ENCODE measurements around the gene BIRC2. TPM values are rescaled to one million over a fixed set of nuclear protein-coding genes. Genes with fewer than 3 reads are reported as not detected.

The BIRC2 gene
- total and polyA plus RNA-seq, 2 donors from 2014 or later: 34.0 to 42.4 TPM

- Histone ChIP-seq H3K36me3 (ENCODE audit: control insufficient read depth in 2 of 3, insufficient read depth in 3 of 3, low read length in 3 of 3) (peaks cover 1 to 30% (median 21%) of the 10 kb centered on the region in 3 donors), H3K9ac (ENCODE audit: low read length in 3 of 3) (no peak overlapping the region), H3K9me3 (ENCODE audit: control insufficient read depth in 2 of 3, insufficient read depth in 1 of 3, low read length in 3 of 3) (no peaks in the 10 kb centered on the region), H3K4me1 (ENCODE audit: control insufficient read depth in 2 of 3, insufficient read depth in 2 of 3, low read depth in 1 of 3, low read length in 3 of 3) (peaks cover 0 to 3% (median 3%) of the 10 kb centered on the region in 3 donors), H3K27ac (ENCODE audit: low read depth in 2 of 2, low read length in 2 of 2) (no peak overlapping the region), H3K4me3 (ENCODE audit: low read length in 3 of 3) (no peak overlapping the region), H3K27me3 (ENCODE audit: control insufficient read depth, insufficient read depth, low read length) (no peaks in the 10 kb centered on the region)
- FAIRE-seq (no peak), DNase-seq (peak in 3 of 5 donors; percentile 22 to 39 (median 29))
- intact Hi-C loops (cut with DNase I): no loop called here
- no peak for TF ChIP-seq CTCF (IDR thresholded peaks at IDR 0.05; ENCODE audit: borderline replicate concordance, extremely low read depth, insufficient read depth)
These were observed 37.5 kb downstream of the BIRC2 start for GRCh38 chr11:102384419-102385079.

GRCh38 chr11:102385085-102386007 is 38.3 kb downstream of the BIRC2 start:
- intact Hi-C loops (cut with DNase I): no loop called here
- DNase-seq: peak in 2 of 5 donors; percentile 55 to 59
- TF ChIP-seq CTCF (IDR thresholded peaks at IDR 0.05; ENCODE audit: borderline replicate concordance, extremely low read depth, insufficient read depth): no peak
- Histone ChIP-seq H3K36me3 (ENCODE audit: control insufficient read depth in 2 of 3, insufficient read depth in 3 of 3, low read length in 3 of 3) (peaks cover 0 to 23% (median 16%) of the 10 kb centered on the region in 3 donors), H3K9ac (ENCODE audit: low read length in 3 of 3) (no peak overlapping the region), H3K4me3 (ENCODE audit: low read length in 3 of 3) (no peak overlapping the region), H3K27me3 (ENCODE audit: control insufficient read depth, insufficient read depth, low read length) (no peaks in the 10 kb centered on the region), H3K4me1 (ENCODE audit: control insufficient read depth in 2 of 3, insufficient read depth in 2 of 3, low read depth in 1 of 3, low read length in 3 of 3) (peaks cover 0 to 3% (median 3%) of the 10 kb centered on the region in 3 donors), H3K9me3 (ENCODE audit: control insufficient read depth in 2 of 3, insufficient read depth in 1 of 3, low read length in 3 of 3) (no peaks in the 10 kb centered on the region), H3K27ac (ENCODE audit: low read depth in 2 of 2, low read length in 2 of 2) (peak overlapping the region in 1 of 2 donors; percentile 16)
- FAIRE-seq: no peak

- no peak for FAIRE-seq
These were observed 39.2 kb downstream of the BIRC2 start for GRCh38 chr11:102386136-102386734.

More at GRCh38 chr11:102386136-102386734, 39.2 kb downstream of the BIRC2 start:
- no peaks in the 10 kb centered on the region for H3K9me3 ChIP-seq (ENCODE audit: control insufficient read depth in 2 of 3, insufficient read depth in 1 of 3, low read length in 3 of 3)
- no peaks in the 10 kb centered on the region for H3K27me3 ChIP-seq (ENCODE audit: control insufficient read depth, insufficient read depth, low read length)
- intact Hi-C loops (cut with DNase I): no loop called here
- TF ChIP-seq CTCF (IDR thresholded peaks at IDR 0.05; ENCODE audit: borderline replicate concordance, extremely low read depth, insufficient read depth): no peak
- H3K4me3 ChIP-seq (ENCODE audit: low read length in 3 of 3): no peak overlapping the region
- H3K27ac ChIP-seq (ENCODE audit: low read depth in 2 of 2, low read length in 2 of 2): no peak overlapping the region
- H3K9ac ChIP-seq (ENCODE audit: low read length in 3 of 3): no peak overlapping the region
- H3K4me1 ChIP-seq (ENCODE audit: control insufficient read depth in 2 of 3, insufficient read depth in 2 of 3, low read depth in 1 of 3, low read length in 3 of 3): peaks cover 0 to 5% (median 3%) of the 10 kb centered on the region in 3 donors
- no peak for DNase-seq
- H3K36me3 ChIP-seq (ENCODE audit: control insufficient read depth in 2 of 3, insufficient read depth in 3 of 3, low read length in 3 of 3): peaks cover 0 to 15% (median 14%) of the 10 kb centered on the region in 3 donors

Data from kidney (tissue), 14 donors.